Fibroblast of the aortic adventitia (primary cell): ENCODE measurements around the gene EIF4E2. TPM values are rescaled to one million over a fixed set of nuclear protein-coding genes. Genes with fewer than 3 reads are reported as not detected.

Experiments used
- DNase-seq: peaks from one replicate; pipeline ENCODE4 v3.0.0-alpha.2; 2010; ENCODE audit warnings: low read depth
- H3K4me3 ChIP-seq: 2 replicates; pipeline ENCODE4 v1.5.1; 2011; ENCODE audit warnings: low read depth, mild to moderate bottlenecking, control low read depth, low read length, moderate library complexity
- total RNA-seq: library from RNA; depleted of rRNA; stranded (reverse); fragments of >200 nt; gene quantifications from 2 replicates; pipeline ENCODE4 v1.2.3, GENCODE V29; 2012; ENCODE audit warnings: low replicate concordance
- TF ChIP-seq, protein P1 (sequence below): IDR thresholded peaks from 2 replicates; pipeline ENCODE4 v1.5.1; 2011; ENCODE audit warnings: mild to moderate bottlenecking, low read length, control low read depth, inconsistent platforms; ENCODE audit not compliant: insufficient read depth

EIF4E2 gene
- total RNA-seq, 1 donor = 72.6 TPM

DNA sequence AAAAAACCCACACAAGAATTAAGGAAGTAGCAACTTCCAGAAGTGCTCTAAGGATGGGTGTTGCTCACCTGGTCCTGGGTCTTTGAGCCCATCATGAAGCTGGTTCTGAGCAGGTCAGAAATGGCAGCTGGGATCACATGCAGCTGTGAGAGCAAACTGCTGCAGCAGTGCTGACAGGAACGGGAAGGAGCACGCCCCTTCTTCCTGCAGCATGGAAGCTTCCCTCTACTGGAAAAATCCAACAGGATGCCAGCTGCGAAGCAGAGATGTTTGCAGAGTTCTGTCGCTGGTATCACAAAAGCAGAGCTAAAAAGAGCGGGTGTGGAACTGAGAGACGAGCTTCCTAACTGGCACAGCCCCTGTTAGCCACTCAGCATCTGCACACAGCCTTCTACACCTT is 33.7 kb downstream of the EIF4E2 start:
- TF ChIP-seq, protein P1, sequence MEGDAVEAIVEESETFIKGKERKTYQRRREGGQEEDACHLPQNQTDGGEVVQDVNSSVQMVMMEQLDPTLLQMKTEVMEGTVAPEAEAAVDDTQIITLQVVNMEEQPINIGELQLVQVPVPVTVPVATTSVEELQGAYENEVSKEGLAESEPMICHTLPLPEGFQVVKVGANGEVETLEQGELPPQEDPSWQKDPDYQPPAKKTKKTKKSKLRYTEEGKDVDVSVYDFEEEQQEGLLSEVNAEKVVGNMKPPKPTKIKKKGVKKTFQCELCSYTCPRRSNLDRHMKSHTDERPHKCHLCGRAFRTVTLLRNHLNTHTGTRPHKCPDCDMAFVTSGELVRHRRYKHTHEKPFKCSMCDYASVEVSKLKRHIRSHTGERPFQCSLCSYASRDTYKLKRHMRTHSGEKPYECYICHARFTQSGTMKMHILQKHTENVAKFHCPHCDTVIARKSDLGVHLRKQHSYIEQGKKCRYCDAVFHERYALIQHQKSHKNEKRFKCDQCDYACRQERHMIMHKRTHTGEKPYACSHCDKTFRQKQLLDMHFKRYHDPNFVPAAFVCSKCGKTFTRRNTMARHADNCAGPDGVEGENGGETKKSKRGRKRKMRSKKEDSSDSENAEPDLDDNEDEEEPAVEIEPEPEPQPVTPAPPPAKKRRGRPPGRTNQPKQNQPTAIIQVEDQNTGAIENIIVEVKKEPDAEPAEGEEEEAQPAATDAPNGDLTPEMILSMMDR = no peak
- H3K4me3 ChIP-seq = no peak overlapping the region
- DNase-seq = no peak

DNA sequence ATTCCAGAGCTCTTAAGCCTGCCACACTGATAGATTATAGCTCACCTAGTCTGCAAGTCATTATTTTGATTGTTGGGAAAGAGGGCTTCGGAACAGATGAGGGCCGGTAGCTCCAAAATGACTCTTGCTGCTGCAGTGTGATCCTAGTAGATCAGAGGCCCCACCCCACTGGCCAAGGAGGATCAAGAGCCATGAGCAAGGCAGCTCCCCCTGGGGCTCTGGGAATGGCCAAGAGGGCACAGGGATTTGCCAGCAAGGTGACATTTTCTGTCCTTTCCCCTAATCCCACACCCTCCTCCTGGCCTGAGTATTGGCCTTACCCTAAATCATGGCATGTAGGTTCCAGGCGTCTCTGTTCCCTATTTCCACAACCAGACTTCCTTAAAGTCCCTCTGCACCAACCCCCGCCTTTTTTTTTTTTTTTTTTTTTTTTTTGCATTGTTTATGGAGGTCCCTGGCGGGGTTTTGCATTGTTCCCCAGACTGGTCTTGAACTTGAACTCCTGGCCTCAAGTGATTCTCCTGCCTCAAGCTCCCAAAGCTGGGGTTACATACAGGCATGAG is 36.5 kb downstream of the EIF4E2 start:
- TF ChIP-seq, protein P1 = no peak
- no peak for DNase-seq
- H3K4me3 ChIP-seq = no peak overlapping the region

DNA sequence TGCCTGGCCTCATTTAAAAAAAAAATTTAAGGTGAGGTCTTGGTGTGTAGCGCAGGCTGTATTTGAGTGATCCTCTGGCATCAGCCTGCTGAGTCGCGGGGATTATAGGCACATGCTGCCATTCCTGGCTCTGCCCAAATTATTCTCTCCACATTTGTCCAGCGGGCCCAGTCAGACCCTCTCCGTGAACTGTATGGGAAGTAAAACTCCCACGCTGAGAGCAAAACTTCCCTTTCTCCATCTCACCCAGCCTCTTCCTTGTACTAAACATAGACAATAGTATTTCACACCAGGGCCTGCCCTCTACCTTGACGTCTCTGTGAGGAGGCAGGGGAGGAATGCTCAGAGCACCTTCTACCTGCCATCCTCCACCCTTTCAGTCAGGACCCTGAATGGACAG is 37.0 kb downstream of the EIF4E2 start:
- H3K4me3 ChIP-seq = no peak overlapping the region
- DNase-seq = no peak
- TF ChIP-seq, protein P1 = no peak

DNA sequence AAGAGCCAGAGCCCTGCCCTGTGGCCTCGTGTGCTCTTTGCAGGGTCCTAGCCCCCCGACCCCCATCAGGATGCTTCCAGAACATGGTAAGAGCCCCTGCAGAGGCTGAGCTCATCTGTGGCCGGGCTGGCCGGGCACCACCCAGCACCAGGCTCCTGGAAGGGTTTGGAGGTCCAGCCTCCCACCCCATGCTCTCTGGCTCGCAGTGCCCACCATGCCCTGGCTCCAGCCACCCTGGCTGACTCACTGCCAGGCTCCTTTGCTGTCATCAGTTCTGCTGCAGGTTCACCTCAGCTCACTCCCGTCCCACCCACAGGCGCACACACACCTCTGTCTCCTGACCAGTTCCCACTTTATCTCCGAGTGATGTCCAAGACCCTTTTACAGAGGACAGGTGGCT is 37.5 kb downstream of the EIF4E2 start:
- no peak overlapping the region for H3K4me3 ChIP-seq
- TF ChIP-seq, protein P1 = no peak
- no peak for DNase-seq

DNA sequence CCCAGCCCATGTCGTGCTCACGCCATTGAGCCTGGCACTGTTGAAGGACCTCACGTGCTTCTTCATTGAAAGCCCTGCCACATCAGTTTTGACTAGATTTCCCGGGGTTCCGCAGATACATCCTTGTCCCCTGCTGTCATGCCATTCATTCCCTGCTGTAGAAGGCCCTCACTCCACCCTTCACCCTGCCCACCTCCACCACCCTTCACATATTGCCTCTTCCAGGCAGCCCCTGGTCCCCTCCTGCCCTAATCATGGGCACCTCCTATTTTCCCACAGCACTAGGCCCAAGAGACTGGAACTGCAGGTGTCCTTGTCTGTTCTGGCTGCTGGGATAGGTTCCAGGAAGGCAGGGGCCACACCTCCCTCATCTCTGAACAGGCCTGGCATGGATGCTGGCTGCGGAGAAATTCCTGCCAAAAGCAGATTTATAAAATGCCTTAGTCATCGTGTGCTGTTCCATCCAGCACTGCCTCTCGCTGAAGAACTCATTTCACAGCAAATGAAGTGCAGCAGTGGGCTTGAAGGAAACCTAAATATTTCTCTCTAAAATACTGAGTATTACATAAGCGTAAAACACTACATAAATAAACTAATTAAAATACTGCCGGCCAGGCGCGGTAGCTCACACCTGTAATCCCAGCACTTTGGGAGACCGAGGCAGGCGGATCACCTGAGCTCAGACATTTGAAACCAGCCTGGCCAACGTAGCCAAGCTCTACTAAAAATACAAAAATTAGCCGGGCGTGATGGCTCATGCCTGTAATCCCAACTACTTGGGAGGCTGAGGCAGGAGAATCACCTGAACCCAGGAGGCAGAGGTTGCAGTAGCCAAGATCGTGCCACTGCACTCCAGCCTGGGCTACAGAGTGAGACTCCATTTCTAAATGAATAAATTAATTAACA is 38.4 kb downstream of the EIF4E2 start:
- H3K4me3 ChIP-seq = no peak overlapping the region
- TF ChIP-seq, protein P1 = no peak
- peak; percentile 94 for DNase-seq

DNA sequence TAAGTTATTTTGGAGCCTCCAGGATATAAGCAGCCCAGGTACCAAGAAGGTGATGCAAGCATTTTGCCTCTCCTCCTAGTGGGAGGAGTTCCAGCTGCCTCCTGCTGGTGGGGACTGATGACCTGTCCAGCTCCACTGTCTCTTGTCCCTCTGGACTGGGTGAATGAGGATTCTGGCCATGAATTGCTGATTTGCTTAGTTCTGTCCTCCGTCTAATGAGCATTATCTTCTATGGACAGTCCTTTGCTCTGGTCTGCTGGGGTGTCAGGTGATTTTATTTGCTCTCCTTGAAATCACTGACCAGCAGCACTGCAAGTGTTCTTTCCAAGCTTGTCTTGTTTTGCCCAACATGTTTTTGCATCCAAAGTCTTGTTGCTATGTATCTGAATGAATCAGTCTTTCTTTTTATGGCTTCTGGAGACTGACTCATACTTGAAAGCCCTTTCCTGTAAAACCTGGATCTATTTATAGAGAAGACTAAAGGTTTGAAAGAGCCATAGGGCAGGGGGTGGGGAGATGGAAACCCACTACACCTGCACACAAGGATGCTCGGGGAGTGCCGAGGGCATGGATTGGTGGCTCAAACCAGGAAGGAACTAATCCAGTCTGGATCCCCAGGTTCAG is 42.4 kb downstream of the EIF4E2 start:
- TF ChIP-seq, protein P1 = peak; percentile 16
- peak; percentile 82 for DNase-seq
- H3K4me3 ChIP-seq = no peak overlapping the region
